Neutrophil (primary cell): ENCODE data around the gene NEDD4L.

Experiments
- H3K27ac ChIP-seq: fragments of 200-600 bp; sonication (generic); 2 replicates; pipeline ENCODE4 v1.5.1; 2016; ENCODE audit warnings: mild to moderate bottlenecking, moderate library complexity
- H3K27me3 ChIP-seq: fragments of 200-600 bp; sonication (generic); 2 replicates; pipeline ENCODE4 v1.6.0; 2016; ENCODE audit warnings: mild to moderate bottlenecking
- H3K36me3 ChIP-seq: fragments of 200-600 bp; sonication (generic); 2 replicates; pipeline ENCODE4 v1.5.1; 2017
- H3K4me1 ChIP-seq, 2 experiments: fragments of 200-600 bp in 1 of 2; sonication (generic) in 1 of 2; 1 replicate in 1 of 2; 2 replicates in 1 of 2; pipeline versions ENCODE4 v1.5.1 to v1.6.1; 2013 to 2016; ENCODE audit warnings: low read depth in 1 of 2, low read length in 1 of 2, mild to moderate bottlenecking in 1 of 2, moderate library complexity in 1 of 2; ENCODE audit not compliant: control insufficient read depth in 1 of 2, insufficient read depth in 1 of 2
- H3K4me3 ChIP-seq, 2 experiments: fragments of 200-600 bp in 1 of 2; sonication (generic) in 1 of 2; 1 replicate in 1 of 2; 2 replicates in 1 of 2; pipeline ENCODE4 v1.5.1; 2013 to 2016; ENCODE audit warnings: low read depth in 1 of 2, low read length in 1 of 2, mild to moderate bottlenecking in 1 of 2, moderate library complexity in 1 of 2
- H3K9me3 ChIP-seq: fragments of 200-600 bp; sonication (generic); 2 replicates; pipeline ENCODE4 v1.5.1; 2016
- TF ChIP-seq, protein P1 (sequence below): fragments of 200-600 bp; sonication (generic); IDR thresholded peaks from 2 replicates; pipeline ENCODE4 v1.5.1; 2016; ENCODE audit warnings: antibody characterized with exemption

Gene NEDD4L

GRCh38 chr18:58298251-58299134 is 254.5 kb downstream of the NEDD4L start:
- Histone ChIP-seq H3K27ac (no peak overlapping the region), H3K27me3 (no peaks in the 10 kb centered on the region), H3K4me3 (no peak overlapping the region), H3K4me1 (no peaks in the 10 kb centered on the region), H3K36me3 (no peaks in the 10 kb centered on the region), H3K9me3 (no peaks in the 10 kb centered on the region)
- TF ChIP-seq, protein P1, sequence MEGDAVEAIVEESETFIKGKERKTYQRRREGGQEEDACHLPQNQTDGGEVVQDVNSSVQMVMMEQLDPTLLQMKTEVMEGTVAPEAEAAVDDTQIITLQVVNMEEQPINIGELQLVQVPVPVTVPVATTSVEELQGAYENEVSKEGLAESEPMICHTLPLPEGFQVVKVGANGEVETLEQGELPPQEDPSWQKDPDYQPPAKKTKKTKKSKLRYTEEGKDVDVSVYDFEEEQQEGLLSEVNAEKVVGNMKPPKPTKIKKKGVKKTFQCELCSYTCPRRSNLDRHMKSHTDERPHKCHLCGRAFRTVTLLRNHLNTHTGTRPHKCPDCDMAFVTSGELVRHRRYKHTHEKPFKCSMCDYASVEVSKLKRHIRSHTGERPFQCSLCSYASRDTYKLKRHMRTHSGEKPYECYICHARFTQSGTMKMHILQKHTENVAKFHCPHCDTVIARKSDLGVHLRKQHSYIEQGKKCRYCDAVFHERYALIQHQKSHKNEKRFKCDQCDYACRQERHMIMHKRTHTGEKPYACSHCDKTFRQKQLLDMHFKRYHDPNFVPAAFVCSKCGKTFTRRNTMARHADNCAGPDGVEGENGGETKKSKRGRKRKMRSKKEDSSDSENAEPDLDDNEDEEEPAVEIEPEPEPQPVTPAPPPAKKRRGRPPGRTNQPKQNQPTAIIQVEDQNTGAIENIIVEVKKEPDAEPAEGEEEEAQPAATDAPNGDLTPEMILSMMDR, result no peak

GRCh38 chr18:58299135-58299473 is 255.1 kb downstream of the NEDD4L start:
- no peaks in the 10 kb centered on the region for H3K27me3 ChIP-seq
- TF ChIP-seq, protein P1, result no peak
- no peak overlapping the region for H3K27ac ChIP-seq
- no peaks in the 10 kb centered on the region for H3K9me3 ChIP-seq
- no peaks in the 10 kb centered on the region for H3K4me1 ChIP-seq
- H3K36me3 ChIP-seq, result no peaks in the 10 kb centered on the region
- no peak overlapping the region for H3K4me3 ChIP-seq

DNA sequence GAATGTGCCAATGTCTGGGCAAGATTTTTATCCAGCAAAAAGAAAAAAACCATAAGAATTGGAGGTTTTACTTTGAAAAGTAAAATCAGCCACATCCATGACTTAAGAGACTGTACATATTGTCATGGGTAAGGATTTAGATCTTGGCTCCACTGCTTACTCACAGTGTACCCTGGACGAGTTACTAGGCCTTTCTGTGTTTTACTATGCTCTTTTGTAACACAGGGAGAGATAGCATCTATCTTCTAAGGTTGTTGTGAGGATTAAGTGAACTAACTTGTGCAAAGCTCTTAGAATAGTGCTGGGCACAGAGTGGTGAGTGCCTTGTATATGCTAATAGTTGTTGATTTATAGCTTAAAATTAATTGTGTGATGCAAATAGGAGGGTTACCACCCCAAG is 255.9 kb downstream of the NEDD4L start:
- H3K9me3 ChIP-seq, result no peaks in the 10 kb centered on the region

GRCh38 chr18:58300867-58301266 is 256.8 kb downstream of the NEDD4L start:
- Histone ChIP-seq H3K27ac (no peak overlapping the region), H3K36me3 (no peaks in the 10 kb centered on the region), H3K27me3 (no peaks in the 10 kb centered on the region), H3K4me3 (no peak overlapping the region), H3K4me1 (no peaks in the 10 kb centered on the region), H3K9me3 (no peaks in the 10 kb centered on the region)
- TF ChIP-seq, protein P1, result no peak

More for the DNA sequence above, 255.9 kb downstream of the NEDD4L start:
- TF ChIP-seq, protein P1, result no peak
- Histone ChIP-seq H3K4me1 (no peaks in the 10 kb centered on the region), H3K27ac (no peak overlapping the region), H3K27me3 (no peaks in the 10 kb centered on the region), H3K4me3 (no peak overlapping the region), H3K36me3 (no peaks in the 10 kb centered on the region)

GRCh38 chr18:58302811-58303210 is 258.8 kb downstream of the NEDD4L start:
- TF ChIP-seq, protein P1, result no peak
- Histone ChIP-seq H3K36me3 (no peaks in the 10 kb centered on the region), H3K4me3 (no peak overlapping the region), H3K27ac (no peak overlapping the region), H3K27me3 (no peaks in the 10 kb centered on the region), H3K9me3 (no peaks in the 10 kb centered on the region), H3K4me1 (no peaks in the 10 kb centered on the region)
